Measurements from ENCODE around the gene MISFA. TPM values are rescaled to one million over a fixed set of nuclear protein-coding genes. Genes with fewer than 3 reads are reported as not detected.

The MISFA gene
- total and polyA plus RNA-seq, 2 of the 4 experiments (the other 2 are of a cell fraction), result 0.38 TPM; not detected in 1

DNA sequence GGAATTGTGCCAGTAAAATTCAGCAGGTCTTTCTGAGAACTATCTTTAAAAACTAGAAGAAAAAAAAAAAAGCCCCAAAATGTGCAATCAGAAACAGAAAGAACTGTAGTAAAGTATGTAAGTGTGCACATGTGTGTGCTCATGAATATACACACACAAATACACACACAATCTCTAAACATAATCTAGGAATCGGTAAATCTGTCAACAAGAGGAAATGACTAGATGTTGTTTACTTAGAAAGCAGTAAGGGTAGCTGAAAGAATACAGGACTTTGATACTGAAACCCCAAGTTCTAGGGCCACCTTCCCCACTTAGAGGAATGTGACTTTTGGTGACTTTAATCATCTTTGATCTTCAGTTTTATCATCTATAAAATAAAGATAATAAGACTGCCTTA lies 24.2 kb upstream of the MISFA start:
- Histone ChIP-seq H2BK20ac (ENCODE audit: low read depth, low read length) (no peak overlapping the region), H4K5ac (ENCODE audit: low read depth, low read length) (no peak overlapping the region), H4K8ac (ENCODE audit: low read depth in 2 of 2, low read length in 2 of 2) (no peak overlapping the region), H4K91ac (ENCODE audit: insufficient read depth, low read depth, low read length) (no peak overlapping the region), H3K27me3 (ENCODE audit: control insufficient read depth, insufficient read depth, low read length) (no peaks in the 10 kb centered on the region), H3K4me1 (ENCODE audit: control insufficient read depth, insufficient read depth, low read length) (no peaks in the 10 kb centered on the region), H3K27ac (ENCODE audit: insufficient read depth, low read length) (no peak overlapping the region), H3K36me3 (ENCODE audit: control insufficient read depth, insufficient read depth, low read length) (peaks cover 21% of the 10 kb centered on the region), H2AK9ac (replicated peaks; ENCODE audit: low read depth, low read length, poor library complexity) (no peak overlapping the region), H2AK5ac (ENCODE audit: low read depth, low read length) (no peak overlapping the region), H3K9me1 (ENCODE audit: insufficient read depth, low read length) (no peaks in the 10 kb centered on the region), H2AFZ (replicated peaks; ENCODE audit: low read length, poor library complexity) (no peak overlapping the region), H3K4ac (ENCODE audit: low read depth, low read length) (no peak overlapping the region), H3K14ac (replicated peaks; ENCODE audit: low read depth, low read length) (no peak overlapping the region), H2BK15ac (ENCODE audit: low read depth, low read length) (no peak overlapping the region), H3K56ac (ENCODE audit: extremely low read depth, insufficient read depth, low read length) (no peak overlapping the region), H2BK5ac (ENCODE audit: low read depth, low read length, poor library complexity, severe bottlenecking) (no peak overlapping the region), H3K79me1 (ENCODE audit: low read depth in 1 of 2, low read length in 2 of 2) (peaks cover 3 to 11% of the 10 kb centered on the region in 2 experiments; a peak in 3 of 4 replicates), H3K4me3 (ENCODE audit: insufficient read depth, low read depth, low read length) (no peak overlapping the region), H3K18ac (ENCODE audit: low read depth, low read length) (no peak overlapping the region), H3K9me3 (ENCODE audit: control insufficient read depth, insufficient read depth, low read length) (no peaks in the 10 kb centered on the region), H2BK120ac (ENCODE audit: low read depth, low read length) (no peak overlapping the region), H3K23ac (ENCODE audit: low read depth, low read length) (no peak overlapping the region), H3K4me2 (ENCODE audit: low read depth, low read length) (no peak overlapping the region), H3K9ac (ENCODE audit: low read depth, low read length) (no peak overlapping the region), H4K20me1 (ENCODE audit: insufficient read depth, low read length) (no peaks in the 10 kb centered on the region)
- intact Hi-C loops (cut with micrococcal nuclease), result no loop called here
- TF ChIP-seq, protein P1, sequence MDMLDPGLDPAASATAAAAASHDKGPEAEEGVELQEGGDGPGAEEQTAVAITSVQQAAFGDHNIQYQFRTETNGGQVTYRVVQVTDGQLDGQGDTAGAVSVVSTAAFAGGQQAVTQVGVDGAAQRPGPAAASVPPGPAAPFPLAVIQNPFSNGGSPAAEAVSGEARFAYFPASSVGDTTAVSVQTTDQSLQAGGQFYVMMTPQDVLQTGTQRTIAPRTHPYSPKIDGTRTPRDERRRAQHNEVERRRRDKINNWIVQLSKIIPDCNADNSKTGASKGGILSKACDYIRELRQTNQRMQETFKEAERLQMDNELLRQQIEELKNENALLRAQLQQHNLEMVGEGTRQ (IDR thresholded peaks at IDR 0.05; ENCODE audit: low read depth, low read length), result no peak
- TF ChIP-seq RAD21 (IDR thresholded peaks at IDR 0.05; ENCODE audit: low read length) (no peak), FOS (IDR thresholded peaks at IDR 0.05; ENCODE audit: low read depth, low read length) (no peak), NFE2L2 (IDR thresholded peaks at IDR 0.05; ENCODE audit: low read depth, low read length) (no peak), RFX5 (IDR thresholded peaks at IDR 0.05; ENCODE audit: low read depth, low read length) (no peak), CEBPB (IDR thresholded peaks at IDR 0.05; ENCODE audit: low read depth, low read length) (no peak), MXI1 (IDR thresholded peaks at IDR 0.05; ENCODE audit: borderline replicate concordance, low read depth, low read length) (no peak), MAFK (IDR thresholded peaks at IDR 0.05; ENCODE audit: low read depth, low read length) (no peak), BHLHE40 (IDR thresholded peaks at IDR 0.05; ENCODE audit: low read depth, low read length) (no peak), MAZ (IDR thresholded peaks at IDR 0.05; ENCODE audit: borderline replicate concordance, low read depth, low read length) (no peak), CHD1 (IDR thresholded peaks at IDR 0.05; ENCODE audit: low read depth, low read length) (no peak)
- TF ChIP-seq, protein P2, sequence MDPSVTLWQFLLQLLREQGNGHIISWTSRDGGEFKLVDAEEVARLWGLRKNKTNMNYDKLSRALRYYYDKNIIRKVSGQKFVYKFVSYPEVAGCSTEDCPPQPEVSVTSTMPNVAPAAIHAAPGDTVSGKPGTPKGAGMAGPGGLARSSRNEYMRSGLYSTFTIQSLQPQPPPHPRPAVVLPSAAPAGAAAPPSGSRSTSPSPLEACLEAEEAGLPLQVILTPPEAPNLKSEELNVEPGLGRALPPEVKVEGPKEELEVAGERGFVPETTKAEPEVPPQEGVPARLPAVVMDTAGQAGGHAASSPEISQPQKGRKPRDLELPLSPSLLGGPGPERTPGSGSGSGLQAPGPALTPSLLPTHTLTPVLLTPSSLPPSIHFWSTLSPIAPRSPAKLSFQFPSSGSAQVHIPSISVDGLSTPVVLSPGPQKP (IDR thresholded peaks at IDR 0.05; ENCODE audit: borderline replicate concordance, low read depth, low read length), result no peak
- POLR2A ChIA-PET (ENCODE audit: unreplicated experiment), result no interaction called here
- no CpG with 5 or more reads among the region's 1 CpG for WGBS, 2 experiments (ENCODE audit: extremely low coverage in 2 of 2, insufficient read length in 1 of 2)
- in situ Hi-C loops (cut with MboI; ENCODE audit: low sequenced_read_pairs), result no loop called here
- no peak for ATAC-seq (ENCODE audit: low read depth)
- dilution Hi-C loops (cut with HindIII; ENCODE audit: low sequenced_read_pairs, unreplicated experiment), result no loop called here
- no TSS peak for BruUV-seq (replicated peaks)
- CTCF ChIA-PET, result no interaction called here
- DNase-seq, result no peak
